GM13976 (cell line): ENCODE measurements around the gene PRDM13.

Source experiments
- DNase-seq: peaks from one replicate; pipeline ENCODE4 v3.0.0; 2012; ENCODE audit warnings: low spot score
- in situ Hi-C: fragments of 300-500 bp; cut with MboI; formaldehyde crosslinking; loops from one replicate; pipeline ENCODE4 v1.12.0; 2022; ENCODE audit warnings: low sequenced_read_pairs, mixed read lengths, inconsistent platforms; ENCODE audit not compliant: unreplicated experiment
- TF ChIP-seq, protein P1 (sequence below): IDR thresholded peaks from 2 replicates; pipeline ENCODE4 v1.5.1; 2012; ENCODE audit warnings: borderline replicate concordance, mild to moderate bottlenecking; ENCODE audit not compliant: insufficient read depth; ENCODE audit errors: extremely low read depth, missing control alignments, control extremely low read depth

Gene PRDM13

DNA sequence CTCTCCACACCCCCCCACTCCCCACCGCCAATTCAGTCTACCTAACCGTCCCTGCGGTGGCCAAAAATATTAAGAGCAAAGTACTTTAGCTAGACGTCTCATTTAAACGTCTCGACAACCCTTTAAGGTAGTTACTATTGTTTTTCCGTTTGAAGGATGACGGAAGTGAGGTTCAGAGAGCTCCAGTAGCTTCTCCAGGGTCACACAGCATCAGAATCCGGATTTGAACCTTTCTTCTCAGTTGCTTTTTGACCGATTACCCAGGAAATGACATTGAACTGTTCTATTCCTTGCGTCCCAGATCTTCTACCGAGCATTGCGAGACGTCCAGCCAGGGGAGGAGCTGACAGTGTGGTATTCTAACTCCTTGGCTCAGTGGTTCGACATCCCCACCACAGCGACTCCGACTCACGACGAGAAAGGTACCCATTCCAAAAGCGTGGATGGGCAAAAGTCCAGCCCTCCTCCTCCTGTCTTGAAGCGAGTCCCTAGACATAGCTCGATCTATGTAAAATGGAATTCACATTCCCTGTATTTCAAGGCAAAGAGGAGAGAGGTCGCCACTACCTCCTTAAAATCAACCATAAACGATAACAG, 2.4 kb downstream of the PRDM13 start:
- DNase-seq = no peak
- TF ChIP-seq, protein P1, sequence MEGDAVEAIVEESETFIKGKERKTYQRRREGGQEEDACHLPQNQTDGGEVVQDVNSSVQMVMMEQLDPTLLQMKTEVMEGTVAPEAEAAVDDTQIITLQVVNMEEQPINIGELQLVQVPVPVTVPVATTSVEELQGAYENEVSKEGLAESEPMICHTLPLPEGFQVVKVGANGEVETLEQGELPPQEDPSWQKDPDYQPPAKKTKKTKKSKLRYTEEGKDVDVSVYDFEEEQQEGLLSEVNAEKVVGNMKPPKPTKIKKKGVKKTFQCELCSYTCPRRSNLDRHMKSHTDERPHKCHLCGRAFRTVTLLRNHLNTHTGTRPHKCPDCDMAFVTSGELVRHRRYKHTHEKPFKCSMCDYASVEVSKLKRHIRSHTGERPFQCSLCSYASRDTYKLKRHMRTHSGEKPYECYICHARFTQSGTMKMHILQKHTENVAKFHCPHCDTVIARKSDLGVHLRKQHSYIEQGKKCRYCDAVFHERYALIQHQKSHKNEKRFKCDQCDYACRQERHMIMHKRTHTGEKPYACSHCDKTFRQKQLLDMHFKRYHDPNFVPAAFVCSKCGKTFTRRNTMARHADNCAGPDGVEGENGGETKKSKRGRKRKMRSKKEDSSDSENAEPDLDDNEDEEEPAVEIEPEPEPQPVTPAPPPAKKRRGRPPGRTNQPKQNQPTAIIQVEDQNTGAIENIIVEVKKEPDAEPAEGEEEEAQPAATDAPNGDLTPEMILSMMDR = no peak
- in situ Hi-C loops = loop anchor here (25.0 kb wide), 1 partner anchor 853 kb away; the partner anchor contains the start of gene SIM1

GRCh38 chr6:99609905-99610489, 3.4 kb downstream of the PRDM13 start:
- in situ Hi-C loops = loop anchor here (25.0 kb wide), 1 partner anchor 852 kb away; the partner anchor contains the start of gene SIM1
- no peak for DNase-seq

DNA sequence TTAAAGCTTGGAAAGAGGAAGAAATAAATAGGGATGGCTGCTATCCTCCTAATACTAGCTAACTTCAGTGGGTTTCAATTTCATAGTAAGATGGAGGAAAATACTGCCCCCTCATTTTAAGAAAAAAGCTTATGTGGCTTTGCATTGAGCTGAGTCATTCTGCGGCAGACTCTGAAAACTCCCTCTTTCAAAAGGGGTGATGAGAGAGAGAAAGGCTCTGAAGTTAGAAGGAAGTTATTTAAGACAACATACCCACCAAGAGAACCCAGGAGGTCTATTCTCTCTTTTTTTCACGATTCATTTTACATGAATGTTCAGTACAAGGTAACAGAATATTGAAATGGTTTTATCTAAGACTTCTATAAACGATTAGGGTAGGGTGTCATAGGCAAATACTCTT, 4.5 kb downstream of the PRDM13 start:
- in situ Hi-C loops = loop anchor here (25.0 kb wide), 1 partner anchor 851 kb away; the partner anchor contains the start of gene SIM1
- TF ChIP-seq, protein P1 = no peak
- peak; percentile 73 for DNase-seq

More at GRCh38 chr6:99609905-99610489, 3.4 kb downstream of the PRDM13 start:
- TF ChIP-seq, protein P1 = no peak

DNA sequence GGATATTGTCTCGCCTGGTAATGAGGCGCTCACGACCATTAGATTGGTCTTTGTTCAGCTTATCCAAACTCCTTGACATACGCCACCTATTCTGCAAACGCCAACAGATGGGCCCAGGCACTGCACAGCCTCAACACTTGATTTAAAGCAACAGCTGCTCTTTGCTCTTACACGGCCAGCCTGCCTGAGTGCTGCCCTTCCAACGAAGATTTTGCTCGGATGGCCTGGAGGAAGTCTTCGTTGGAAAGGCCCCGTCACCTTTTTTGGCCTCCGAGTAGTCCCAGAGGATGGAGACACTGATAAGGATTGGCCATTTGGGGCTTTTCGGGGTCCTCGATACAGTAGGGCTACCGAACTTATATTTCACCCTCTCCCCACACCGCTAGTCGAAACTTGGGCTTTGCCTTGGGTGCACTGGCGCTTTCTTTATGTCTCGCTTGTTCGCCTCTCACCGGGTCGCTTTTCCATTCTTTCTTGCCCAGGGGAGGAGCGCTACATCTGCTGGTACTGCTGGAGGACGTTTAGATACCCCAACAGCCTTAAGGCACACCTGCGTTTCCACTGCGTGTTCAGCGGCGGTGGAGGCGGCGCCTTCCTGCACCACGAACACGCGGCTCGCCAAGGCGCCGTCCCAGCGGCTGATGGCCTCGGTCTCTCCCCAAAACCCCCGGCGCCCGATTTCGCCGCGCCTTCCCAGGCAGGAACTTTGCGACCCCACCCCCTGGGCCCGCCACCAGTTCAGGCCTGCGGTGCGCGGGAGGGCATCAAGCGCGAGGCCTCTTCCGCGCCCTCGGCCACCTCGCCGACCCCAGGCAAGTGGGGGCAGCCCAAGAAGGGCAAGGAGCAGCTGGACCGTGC, 6.1 kb downstream of the PRDM13 start:
- TF ChIP-seq, protein P1 = no peak
- DNase-seq = no peak
- in situ Hi-C loops = loop anchor here (25.0 kb wide), 1 partner anchor 850 kb away; the partner anchor contains the start of gene SIM1

DNA sequence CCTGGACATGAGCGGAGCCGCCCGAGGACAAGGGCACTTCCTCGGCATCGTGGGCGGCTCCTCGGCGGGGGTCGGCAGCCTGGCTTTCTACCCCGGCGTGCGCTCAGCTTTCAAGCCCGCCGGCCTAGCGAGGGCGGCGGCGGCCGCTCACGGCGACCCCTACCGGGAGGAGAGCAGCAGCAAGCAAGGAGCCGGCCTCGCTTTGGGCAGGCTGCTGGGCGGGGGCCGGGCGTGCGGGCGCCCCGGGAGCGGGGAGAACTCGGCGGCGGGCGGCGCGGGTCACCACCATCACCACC, 6.7 kb downstream of the PRDM13 start:
- TF ChIP-seq, protein P1 = peak; percentile 77
- DNase-seq = peak; percentile 81
- in situ Hi-C loops = loop anchor here (25.0 kb wide), 1 partner anchor 849 kb away; the partner anchor contains the start of gene SIM1

- TF ChIP-seq, protein P1 = no peak
- peak; percentile 75 for DNase-seq
- in situ Hi-C loops = loop anchor here (25.0 kb wide), 1 partner anchor 848 kb away; the partner anchor contains the start of gene SIM1
Measured at GRCh38 chr6:99613705-99614429, 7.2 kb downstream of the PRDM13 start.
